GM23338 (cell line): Measurements from ENCODE around the gene NKX2-4. TPM values are rescaled to one million over a fixed set of nuclear protein-coding genes. Genes with fewer than 3 reads are reported as not detected.

Source experiments
- ATAC-seq: fragments of 200-7000 bp; cut with Tn5 transposase; 3 replicates; pipeline ENCODE4 v1.9.1; 2020
- DNase-seq: peaks from one replicate; pipeline ENCODE4 v3.0.0-alpha.2; 2015; ENCODE audit warnings: low spot score
- H2AFZ ChIP-seq: fragments of 200-600 bp; sonication (generic); 2 replicates; pipeline ENCODE4 v1.8.0; 2016; ENCODE audit warnings: antibody characterized with exemption, mild to moderate bottlenecking, moderate library complexity
- H3F3A ChIP-seq: fragments of 200-600 bp; sonication (generic); replicated peaks from 2 replicates; pipeline ENCODE4 v1.8.0; 2017; ENCODE audit warnings: antibody characterized with exemption, mixed run types, low read depth
- H3K27ac ChIP-seq: fragments of 200-600 bp; sonication (generic); 2 replicates; pipeline ENCODE4 v1.6.1; 2016; ENCODE audit warnings: low read depth
- H3K27me3 ChIP-seq: fragments of 200-600 bp; sonication (generic); 2 replicates; pipeline ENCODE4 v1.8.0; 2016; ENCODE audit warnings: mild to moderate bottlenecking, mixed run types, moderate library complexity; ENCODE audit not compliant: insufficient read depth
- H3K36me3 ChIP-seq: fragments of 200-600 bp; sonication (generic); 2 replicates; pipeline ENCODE4 v1.8.0; 2016; ENCODE audit warnings: mild to moderate bottlenecking; ENCODE audit not compliant: insufficient read depth
- H3K4me1 ChIP-seq: fragments of 200-600 bp; sonication (generic); 2 replicates; pipeline ENCODE4 v1.8.0; 2016; ENCODE audit warnings: mild to moderate bottlenecking, moderate library complexity; ENCODE audit not compliant: insufficient read depth
- H3K4me2 ChIP-seq: fragments of 200-600 bp; sonication (generic); 2 replicates; pipeline ENCODE4 v1.7.1; 2017; ENCODE audit warnings: mixed run types
- H3K4me3 ChIP-seq: fragments of 200-600 bp; sonication (generic); 2 replicates; pipeline ENCODE4 v1.6.1; 2016; ENCODE audit warnings: mixed run types
- H3K79me2 ChIP-seq: fragments of 200-600 bp; sonication (generic); replicated peaks from 2 replicates; pipeline ENCODE4 v1.8.0; 2017; ENCODE audit warnings: mild to moderate bottlenecking; ENCODE audit not compliant: insufficient read depth
- H3K9me2 ChIP-seq: fragments of 200-600 bp; sonication (generic); 2 replicates; pipeline ENCODE4 v1.8.0; 2017; ENCODE audit not compliant: insufficient read depth
- H4K20me1 ChIP-seq: fragments of 200-600 bp; sonication (generic); replicated peaks from 2 replicates; pipeline ENCODE4 v1.8.0; 2017; ENCODE audit warnings: mild to moderate bottlenecking; ENCODE audit not compliant: insufficient read depth
- H3K27ac Mint-ChIP-seq: 2 replicates; pipeline ENCODE4 v1.8.0; 2020; ENCODE audit warnings: inconsistent platforms, mild to moderate bottlenecking, moderate library complexity, mixed read lengths
- H3K27me3 Mint-ChIP-seq: 3 replicates; pipeline ENCODE4 v1.8.0; 2022; ENCODE audit warnings: low read depth, mild to moderate bottlenecking, moderate library complexity, mixed read lengths, inconsistent platforms; ENCODE audit not compliant: insufficient read depth, poor library complexity
- H3K36me3 Mint-ChIP-seq: 3 replicates; pipeline ENCODE4 v1.8.0; 2021; ENCODE audit warnings: low read depth, mild to moderate bottlenecking, inconsistent platforms, moderate library complexity, mixed read lengths
- H3K4me1 Mint-ChIP-seq: 3 replicates; pipeline ENCODE4 v1.8.0; 2020; ENCODE audit warnings: mild to moderate bottlenecking, inconsistent platforms, mixed read lengths
- H3K4me3 Mint-ChIP-seq: 3 replicates; pipeline ENCODE4 v1.8.0; 2021; ENCODE audit warnings: moderate library complexity, mild to moderate bottlenecking, inconsistent platforms, mixed read lengths
- H3K9me3 Mint-ChIP-seq: 3 replicates; pipeline ENCODE4 v1.8.0; 2020; ENCODE audit warnings: moderate library complexity, mild to moderate bottlenecking, inconsistent platforms, mixed read lengths
- CREB1 ChIP-seq: fragments of 250-450 bp; sonication (Bioruptor Pico); IDR thresholded peaks from 2 replicates; pipeline ENCODE4 v1.5.0; 2020; ENCODE audit warnings: low read depth, mild to moderate bottlenecking, moderate library complexity
- CTCF ChIP-seq, 2 experiments: fragments of 200-600 bp in 1 of 2; sonication (generic) in 1 of 2; conservative IDR thresholded peaks; 2 replicates each; pipeline versions ENCODE4 v1.5.1 to v1.6.1; 2016 to 2017; ENCODE audit warnings: antibody characterized with exemption in 2 of 2, low read depth in 2 of 2, mild to moderate bottlenecking in 2 of 2, moderate library complexity in 1 of 2
- EZH2 ChIP-seq: fragments of 200-600 bp; sonication (generic); IDR thresholded peaks from one replicate; pipeline ENCODE4 v1.8.0; 2017; ENCODE audit warnings: antibody characterized with exemption, mild to moderate bottlenecking, low read depth; ENCODE audit not compliant: unreplicated experiment
- NANOG ChIP-seq: IDR thresholded peaks from 2 replicates; pipeline ENCODE4 v1.6.1; 2016; ENCODE audit warnings: antibody characterized with exemption, borderline replicate concordance
- POLR2AphosphoS5 ChIP-seq: IDR thresholded peaks from 2 replicates; pipeline ENCODE4 v1.6.1; 2016; ENCODE audit warnings: antibody characterized with exemption, low read depth
- ZNF331 ChIP-seq: fragments of 250-450 bp; sonication (Bioruptor Pico); IDR thresholded peaks from 2 replicates; pipeline ENCODE4 v1.5.0; 2020; ENCODE audit warnings: low read depth, mild to moderate bottlenecking, moderate library complexity
- polyA plus RNA-seq: library from polyadenylated mRNA; unstranded; fragments of >200 nt; fragmentation: Nextera tagmentation; extraction: Ambion mirVana; gene quantifications from 2 replicates; pipeline ENCODE4 v1.2.1, GENCODE V29; 2016
- small RNA-seq: library from RNA; depleted of rRNA; stranded (forward); fragments of <200 nt; gene quantifications from one replicate; pipeline ENCODE3, GENCODE V24; 2014; ENCODE audit warnings: low replicate concordance
- total RNA-seq: library from RNA; depleted of rRNA; stranded (reverse); fragments of >200 nt; shearing (Covaris generic); gene quantifications from 2 replicates; pipeline ENCODE4 v1.2.3, GENCODE V29; 2014; rRNA removed

Gene NKX2-4
- total and polyA plus RNA-seq, 2 experiments from 2014 or later: 0.61 to 2.1 TPM

- Mint-ChIP-seq H3K27me3 (no peaks in the 10 kb centered on the region), H3K4me3 (no peak overlapping the region), H3K36me3 (peaks cover 40% of the 10 kb centered on the region), H3K4me1 (no peaks in the 10 kb centered on the region), H3K9me3 (no peaks in the 10 kb centered on the region), H3K27ac (no peak overlapping the region)
- peaks cover 4% of the 10 kb centered on the region; the same call in 1 of the 2 replicates for H3K79me2 ChIP-seq
- DNase-seq: no peak
- H2AFZ ChIP-seq: no peak overlapping the region
- H4K20me1 ChIP-seq: peaks cover 7% of the 10 kb centered on the region; the same call in 1 of the 2 replicates
- no peak overlapping the region for H3K4me2 ChIP-seq
- no peak for ATAC-seq
- H3K36me3 ChIP-seq: peaks cover 36% of the 10 kb centered on the region
- H3K4me3 ChIP-seq: no peak overlapping the region
- H3K4me1 ChIP-seq: no peaks in the 10 kb centered on the region
- TF ChIP-seq CREB1 (CRISPR knock-in tag) (no peak), NANOG (no peak), EZH2 (no peak), POLR2AphosphoS5 (no peak), CTCF (conservative IDR thresholded peaks at IDR 0.05; ENCODE audit: low read depth in 2 of 2) (no peak), ZNF331 (CRISPR knock-in tag) (no peak)
- no peaks in the 10 kb centered on the region for H3K27me3 ChIP-seq
- no peak overlapping the region for H3K27ac ChIP-seq
- no peaks in the 10 kb centered on the region for H3K9me2 ChIP-seq
- H3F3A ChIP-seq: no peaks in the 10 kb centered on the region
Observed at GRCh38 chr20:21352703-21353102, 44.6 kb downstream of the NKX2-4 start.

Small RNAs within 50 kb of the gene (small RNA-seq; reads per million reads assigned to genes)
- not detected for gene RN7SKP140

Other genes with a start within 250 kb of the NKX2-4 start
- 150 and 159 TPM in 2 replicates for gene XRN2, start 94.2 kb downstream of the NKX2-4 start, total RNA-seq
- 107 and 113 TPM in 2 replicates for gene XRN2, start 94.2 kb downstream of the NKX2-4 start, polyA plus RNA-seq
- not detected in 2 replicates for gene NKX2-2, start 116.5 kb upstream of the NKX2-4 start, total RNA-seq
- gene NKX2-2, start 116.5 kb upstream of the NKX2-4 start, polyA plus RNA-seq: not detected in 2 replicates